Measurements from ENCODE around the gene TRIO.

GRCh38 chr5:14455814-14456321, 312.7 kb downstream of the TRIO start:
- no peak for TF ChIP-seq EZH2 (optimal IDR thresholded peaks at IDR 0.05; ENCODE audit: low read depth, low read length)
- no peak for TF ChIP-seq CTCF (IDR thresholded peaks at IDR 0.05; ENCODE audit: low read length)
